ENCODE data around the gene CCDC24.
A peak's percentile ranks its signal among the peaks of the same experiment; 100 is the strongest.

The CCDC24 gene

DNA sequence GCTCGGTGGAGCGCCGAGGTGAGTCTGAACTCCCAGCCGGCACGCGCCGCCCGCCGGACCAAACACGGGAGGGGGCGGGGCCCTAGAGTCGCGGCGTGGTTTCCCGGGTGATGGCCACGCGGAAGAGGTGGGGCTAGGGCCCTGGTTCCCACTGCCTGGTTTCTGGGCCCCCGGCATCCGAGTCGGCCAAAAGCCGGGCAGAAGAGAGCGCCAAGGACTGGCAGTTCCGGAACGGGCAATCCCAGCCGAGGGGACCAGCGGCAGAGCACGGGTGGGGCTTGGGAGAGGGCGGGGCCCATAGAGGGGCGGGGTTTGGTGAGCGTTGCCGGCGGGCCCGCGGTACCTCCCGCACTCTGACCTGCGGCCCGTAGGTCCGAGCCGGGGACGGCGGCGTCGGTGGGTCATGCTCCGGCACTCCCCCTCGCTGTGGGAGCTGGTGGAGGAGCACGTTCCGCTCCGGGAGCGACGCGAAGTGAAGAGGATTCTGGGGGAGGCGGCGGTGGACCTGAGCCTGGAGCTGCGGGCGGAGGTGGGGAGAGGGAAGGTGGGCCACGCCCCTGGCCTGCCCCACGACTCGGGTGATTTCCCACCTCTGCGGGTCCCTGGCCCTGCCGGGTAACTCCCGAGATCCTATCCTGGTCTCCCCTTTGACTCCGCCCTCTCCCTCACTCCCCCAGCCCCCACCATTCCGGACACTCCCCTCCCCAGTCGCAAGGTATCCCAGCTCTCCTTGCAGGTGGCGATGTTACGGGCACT, at the start of gene CCDC24:
TSS of gene CCDC24 (plus strand) at position 124 of the 756 bp plus-strand sequence. CDS start at position 404, 280 bp downstream.
- DNase-seq: peak; percentile 55

DNA sequence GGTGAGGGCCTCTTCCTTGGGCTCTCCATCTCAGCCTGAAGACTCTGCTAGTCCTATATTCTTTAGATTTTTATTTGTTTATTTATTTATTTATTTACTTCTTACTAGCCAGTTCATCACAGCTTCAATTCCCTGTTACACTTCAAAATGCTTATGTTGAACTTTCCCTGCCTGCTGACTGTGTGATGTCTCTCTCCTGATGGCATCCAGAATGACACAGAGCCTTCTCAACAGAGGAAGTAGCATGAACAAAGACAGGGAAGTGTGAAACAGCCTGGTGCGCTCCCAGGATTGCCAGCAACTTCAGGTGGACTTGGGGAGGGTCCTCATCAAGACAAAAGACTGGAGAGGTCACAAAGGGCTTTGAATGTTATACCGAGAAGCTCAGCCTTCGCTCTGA, 49.0 kb upstream of the CCDC24 start:
- DNase-seq: no peak

DNA sequence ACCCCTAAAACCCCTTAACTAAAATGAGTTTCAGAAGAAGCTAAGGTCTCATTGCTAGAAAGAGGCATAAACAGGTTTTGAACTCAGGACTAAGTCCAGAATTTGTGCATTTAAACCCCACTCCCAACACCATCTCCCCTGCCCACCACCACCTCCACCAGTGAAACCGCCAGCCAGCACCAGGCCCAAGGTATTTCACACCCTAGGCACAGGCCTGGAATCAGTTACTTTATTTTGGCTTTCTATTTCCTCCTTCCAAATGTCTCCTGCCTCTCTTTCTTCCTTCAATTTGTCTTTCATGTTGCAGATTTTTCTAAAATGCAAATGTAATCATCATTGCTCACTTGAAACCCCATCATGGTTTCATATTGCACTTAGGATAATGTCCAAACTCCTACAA, 46.5 kb upstream of the CCDC24 start:
- DNase-seq: no peak

DNA sequence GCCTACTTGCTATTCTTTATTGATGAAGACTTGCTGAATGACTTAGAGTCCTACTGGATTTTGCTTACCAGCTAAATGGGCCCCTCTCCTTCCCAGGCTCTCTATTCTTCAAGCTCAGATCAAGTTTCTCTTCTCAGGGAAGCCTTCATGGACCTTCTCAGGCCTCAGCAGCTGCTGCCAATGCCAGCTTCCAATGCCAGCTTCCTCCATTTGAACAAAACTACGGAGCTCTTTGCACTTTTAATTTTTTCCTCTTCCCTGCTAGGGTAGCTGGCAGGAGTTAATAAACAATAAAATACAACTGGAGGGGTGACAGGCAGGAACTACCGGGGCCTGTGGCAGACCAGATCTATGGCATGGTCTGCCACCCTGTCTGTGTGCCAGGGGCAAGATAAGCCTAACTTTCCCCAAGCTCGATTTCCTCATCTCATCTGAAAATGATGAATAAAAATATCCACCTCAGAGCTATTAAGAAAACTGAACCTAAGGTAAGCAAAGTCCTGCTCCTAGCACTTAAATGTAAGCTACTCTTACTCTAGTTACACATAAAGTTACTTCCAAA, 45.6 kb upstream of the CCDC24 start:
- DNase-seq: no peak

DNA sequence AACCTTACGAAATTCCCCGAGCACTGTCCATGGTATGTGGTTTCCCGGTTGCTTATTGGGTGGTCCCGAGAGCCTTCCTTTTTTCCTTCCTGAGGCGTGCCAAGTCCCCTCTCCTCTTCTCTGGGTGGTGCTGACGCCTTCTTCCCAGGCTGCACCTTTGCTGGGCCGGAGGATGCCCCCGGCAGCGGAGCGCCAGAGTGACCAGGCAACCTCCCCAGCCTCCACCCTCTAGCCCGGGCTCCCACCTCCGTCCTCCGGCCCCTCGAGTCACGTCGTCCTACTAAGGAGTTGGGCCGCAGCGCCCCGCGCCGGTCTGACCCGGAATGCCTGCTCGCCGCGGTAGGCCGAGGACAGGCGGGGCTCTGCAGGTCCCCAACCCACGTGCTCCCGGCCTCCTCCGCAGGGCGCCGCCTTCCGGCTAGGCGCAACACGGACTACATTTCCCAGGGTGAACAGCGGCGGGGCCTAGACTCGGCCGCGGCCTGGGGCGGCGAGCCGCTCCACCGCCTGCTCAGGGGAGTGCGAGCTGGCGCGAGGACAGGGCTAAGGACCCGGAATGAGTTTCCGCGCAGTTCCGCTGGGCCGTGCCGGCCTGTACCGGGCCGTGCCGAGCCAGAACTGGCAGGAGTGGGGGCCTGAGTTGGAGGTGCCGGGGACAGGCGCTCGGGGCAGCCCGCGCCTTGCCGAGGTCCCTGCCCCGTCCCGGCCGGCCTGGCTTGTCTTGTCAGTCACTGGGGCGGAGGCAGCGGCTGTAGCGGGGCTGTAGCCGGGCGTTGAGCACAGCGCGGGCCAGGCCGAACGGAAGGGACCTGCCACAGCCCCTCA, 45.0 kb upstream of the CCDC24 start, which contains the start of gene IPO13:
TSS of gene IPO13 (plus strand) at position 715 of the 825 bp plus-strand sequence. CDS start 651 bp downstream, outside the sequence.
- DNase-seq: peak; percentile 93

DNA sequence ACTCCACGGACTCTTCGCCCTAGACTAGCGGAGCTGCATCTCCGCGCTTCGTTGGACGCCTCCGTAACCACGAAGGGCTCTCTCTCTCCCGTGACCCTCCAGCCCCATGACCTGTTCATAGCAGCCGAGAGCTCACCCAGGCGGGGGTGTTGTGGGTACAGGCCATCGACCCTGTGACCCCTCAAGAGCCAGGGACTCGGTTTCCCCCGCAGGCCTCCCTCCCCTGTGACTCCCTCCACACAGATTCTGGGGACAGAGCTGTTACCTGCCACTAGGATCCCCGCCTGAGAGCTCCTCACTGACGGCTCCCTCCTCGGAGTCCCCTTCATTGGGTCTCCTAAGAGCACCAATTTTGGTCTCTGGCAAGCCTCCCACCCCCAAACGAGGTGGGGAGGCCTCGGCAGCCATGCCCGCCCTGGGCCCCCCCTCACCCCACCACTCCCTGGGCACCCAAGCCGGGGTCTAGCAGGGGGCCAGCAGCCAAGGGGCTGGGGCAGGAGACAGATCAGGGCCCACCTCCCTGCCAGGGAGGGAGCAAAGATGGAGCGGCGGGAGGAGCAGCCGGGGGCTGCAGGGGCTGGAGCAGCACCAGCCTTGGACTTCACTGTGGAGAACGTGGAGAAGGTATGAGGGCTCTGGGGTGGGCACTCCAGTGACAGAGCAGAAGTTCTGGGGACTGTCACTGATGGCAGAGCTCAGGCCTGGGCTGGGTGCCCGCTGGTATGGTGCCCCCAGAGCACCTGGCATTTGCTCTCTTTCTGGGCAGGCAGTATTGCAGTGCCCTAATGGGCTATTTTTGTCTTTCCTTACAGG, 44.1 kb upstream of the CCDC24 start:
- DNase-seq: no peak

DNA sequence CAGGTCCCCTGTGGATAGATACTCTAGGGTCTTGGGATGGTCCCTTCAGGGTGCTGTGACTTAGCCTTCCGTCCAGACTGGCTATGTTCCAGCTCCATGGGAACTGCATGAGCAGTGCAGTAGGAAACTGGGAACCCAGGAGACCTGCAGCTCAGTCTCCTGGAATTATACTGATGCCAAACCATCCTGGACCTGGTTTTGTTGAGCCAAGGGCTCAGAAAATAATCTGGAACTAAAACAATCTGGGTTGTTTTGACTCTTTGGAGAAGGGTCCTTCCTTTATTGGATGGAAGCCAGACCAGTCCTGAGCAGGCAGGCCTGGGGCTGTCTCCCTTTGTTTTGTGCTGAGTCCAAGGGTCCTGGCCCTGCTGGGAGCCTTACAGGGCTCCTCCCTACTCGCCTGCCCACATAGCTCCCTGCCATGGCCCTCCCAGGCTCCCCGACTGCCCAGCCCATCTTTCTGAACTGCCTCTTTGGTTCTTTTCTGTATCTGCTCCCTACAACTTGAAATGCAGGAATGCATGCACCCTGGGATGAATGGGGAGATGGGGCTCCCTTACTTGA, 43.4 kb upstream of the CCDC24 start:
- no peak for DNase-seq

DNA sequence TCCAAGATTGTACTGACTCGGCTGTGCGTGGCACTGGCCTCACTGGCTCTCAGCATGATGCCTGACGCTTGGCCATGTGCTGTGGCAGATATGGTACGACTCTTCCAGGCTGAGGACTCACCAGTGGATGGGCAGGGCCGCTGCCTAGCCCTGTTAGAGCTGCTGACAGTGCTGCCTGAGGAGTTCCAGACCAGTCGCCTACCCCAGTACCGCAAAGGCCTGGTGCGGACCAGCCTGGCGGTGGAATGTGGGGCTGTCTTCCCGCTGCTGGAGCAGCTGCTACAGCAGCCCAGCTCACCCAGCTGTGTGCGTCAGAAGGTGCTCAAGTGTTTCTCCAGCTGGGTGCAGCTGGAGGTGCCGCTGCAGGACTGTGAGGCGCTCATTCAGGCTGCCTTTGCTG, 41.7 kb upstream of the CCDC24 start:
- DNase-seq: no peak

DNA sequence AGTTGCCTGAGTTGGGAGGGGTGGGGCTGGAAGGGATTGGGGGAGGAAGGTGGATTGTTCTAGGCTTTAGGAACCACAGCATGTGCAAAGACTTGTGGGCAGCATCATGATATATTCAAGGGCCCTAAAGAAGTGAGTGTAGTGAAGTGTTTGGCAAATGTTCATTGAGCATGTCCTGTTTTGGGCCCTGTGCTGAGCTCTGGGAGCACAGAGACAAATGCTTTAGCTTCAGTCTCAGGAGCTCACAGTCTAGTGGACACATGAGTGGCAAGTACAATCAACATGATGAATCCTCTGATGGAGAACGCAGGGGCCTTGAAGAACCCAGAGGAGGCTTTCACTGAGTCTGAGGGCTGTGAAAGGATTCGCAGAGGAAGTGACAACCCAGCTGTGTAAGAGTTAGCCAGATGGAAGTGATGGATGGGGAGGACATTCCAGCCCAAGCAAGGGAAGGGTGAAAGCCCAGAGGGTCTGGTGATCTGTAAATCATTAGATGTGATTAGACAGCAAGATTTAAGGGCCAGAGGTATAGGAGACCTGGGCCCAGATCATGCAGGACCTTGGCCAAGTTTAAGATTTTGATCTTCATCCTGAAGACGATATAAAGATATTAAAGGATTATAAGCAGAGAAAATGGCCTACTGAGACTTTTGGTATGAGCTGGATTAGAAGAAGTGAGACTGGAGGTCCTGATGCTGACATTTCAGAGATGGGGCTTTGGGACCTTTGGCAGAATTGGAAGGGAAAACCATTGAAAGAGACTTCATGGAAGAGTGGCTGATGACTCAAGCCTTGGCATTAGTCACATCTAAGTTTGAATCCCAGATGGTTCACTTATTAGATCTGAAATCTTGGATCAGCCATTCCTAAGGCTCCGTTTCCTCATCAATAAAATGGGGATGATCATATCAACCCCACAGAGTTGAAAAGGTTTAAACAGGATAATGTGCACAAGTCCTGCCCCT, 40.1 kb upstream of the CCDC24 start:
- no peak for DNase-seq

DNA sequence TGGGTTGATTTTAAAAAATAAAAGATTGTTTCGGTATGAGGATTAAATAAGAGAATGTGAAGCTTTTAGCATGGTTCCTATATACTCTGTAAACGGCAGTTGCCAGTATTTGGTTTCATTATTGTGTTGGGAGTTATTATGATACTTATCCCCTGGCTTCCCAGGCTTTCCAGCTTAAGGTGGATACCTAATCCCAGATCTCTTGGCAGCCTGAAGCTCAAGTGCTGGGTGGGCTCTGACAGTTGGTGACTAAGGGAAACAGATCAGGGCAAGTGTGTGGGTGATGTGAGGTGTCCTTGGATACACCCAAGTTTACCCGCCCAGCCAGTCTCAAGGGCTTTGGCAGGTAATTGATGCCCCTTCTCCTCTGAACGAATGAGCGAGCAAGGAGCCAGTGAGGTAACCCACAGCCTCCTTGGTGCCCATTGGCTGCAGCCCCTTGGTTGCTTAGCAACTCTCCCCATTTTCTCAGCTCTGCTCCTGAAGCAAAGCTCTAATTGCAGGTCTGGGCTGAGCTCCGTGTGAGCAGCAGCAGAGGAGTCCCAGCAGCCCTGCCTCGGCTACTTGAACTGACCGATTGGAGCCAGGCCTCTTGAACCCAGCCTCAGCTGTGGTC, 38.6 kb upstream of the CCDC24 start:
- no peak for DNase-seq

DNA sequence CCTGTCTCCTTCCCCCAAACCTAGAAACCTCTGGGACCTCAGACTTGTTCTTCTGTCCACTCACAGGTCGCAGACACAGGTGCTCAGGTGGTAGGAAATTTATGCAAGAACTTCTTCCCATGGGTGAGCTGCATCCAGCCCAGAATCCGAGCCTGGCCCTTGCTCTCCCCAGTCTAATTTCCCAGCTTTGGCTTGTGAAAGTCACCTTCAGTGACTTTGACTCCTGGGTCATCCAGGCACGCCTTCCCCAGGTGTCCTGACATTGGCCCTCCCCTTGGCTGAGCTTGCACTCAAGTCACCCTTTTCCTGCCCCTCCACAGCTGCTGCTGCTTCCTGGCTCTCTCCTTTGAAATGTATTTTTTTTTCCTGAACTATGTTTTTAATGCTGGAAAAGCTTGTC, 38.0 kb upstream of the CCDC24 start:
- no peak for DNase-seq

DNA sequence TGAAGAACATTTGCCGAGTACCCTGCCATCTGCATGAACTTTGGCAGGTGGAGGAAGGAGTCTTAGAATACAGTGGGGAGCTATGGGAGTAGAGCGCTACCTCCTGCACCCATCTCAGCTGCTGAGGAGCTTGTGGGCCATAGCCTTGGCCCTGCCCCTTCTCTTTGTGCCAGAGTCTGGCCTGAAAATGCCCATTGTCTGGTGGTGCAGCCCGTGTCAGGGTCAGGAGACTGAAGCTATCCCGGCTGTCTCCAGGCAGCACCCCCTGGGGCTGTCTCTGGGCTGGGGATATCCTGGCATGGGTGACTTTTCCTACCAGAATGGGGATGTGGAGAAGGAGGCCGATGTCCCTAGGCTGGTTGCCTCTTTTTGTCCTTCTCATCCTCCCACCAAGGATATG, 37.4 kb upstream of the CCDC24 start:
- DNase-seq: no peak

DNA sequence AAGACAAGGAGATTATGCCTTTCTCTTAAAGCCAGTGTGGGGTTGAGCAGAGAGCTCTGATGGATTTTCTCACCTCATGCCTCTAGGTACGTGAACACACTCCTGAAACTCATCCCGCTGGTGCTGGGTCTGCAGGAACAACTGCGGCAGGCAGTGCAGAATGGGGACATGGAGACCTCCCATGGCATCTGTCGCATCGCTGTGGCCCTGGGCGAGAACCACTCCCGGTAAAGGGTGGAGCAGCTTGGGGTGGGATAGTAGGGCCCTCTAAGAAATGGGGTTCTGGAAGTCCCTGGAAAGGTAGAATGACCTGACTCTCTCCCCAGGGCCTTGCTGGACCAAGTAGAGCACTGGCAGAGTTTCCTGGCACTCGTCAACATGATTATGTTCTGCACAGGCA, 35.2 kb upstream of the CCDC24 start:
- DNase-seq: no peak

DNA sequence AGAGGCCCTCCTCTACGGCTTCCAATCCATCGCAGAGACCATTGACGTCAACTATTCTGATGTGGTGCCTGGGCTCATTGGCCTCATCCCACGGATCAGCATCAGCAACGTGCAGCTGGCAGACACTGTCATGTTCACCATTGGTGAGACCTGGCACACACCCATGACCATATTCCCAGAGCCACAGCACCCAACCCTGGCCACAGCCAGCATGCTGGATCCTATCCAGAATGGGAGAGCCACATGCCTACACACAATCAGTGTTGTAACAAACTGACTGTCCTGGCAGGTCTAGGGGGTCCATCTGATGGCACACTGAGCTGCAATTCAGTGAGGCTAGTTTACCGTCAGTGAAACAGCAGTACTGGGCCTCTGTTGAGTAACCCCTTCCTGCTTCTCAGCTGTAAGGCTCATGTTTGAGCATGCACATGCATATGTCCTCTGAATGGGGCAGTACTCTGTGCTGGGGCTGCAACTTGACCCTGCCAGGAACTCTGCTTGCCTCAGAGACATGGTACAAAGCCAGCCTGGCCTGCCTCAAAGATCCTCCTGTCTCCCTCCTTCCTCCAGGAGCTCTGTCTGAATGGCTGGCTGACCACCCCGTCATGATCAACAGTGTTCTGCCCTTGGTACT, 33.9 kb upstream of the CCDC24 start:
- no peak for DNase-seq

DNA sequence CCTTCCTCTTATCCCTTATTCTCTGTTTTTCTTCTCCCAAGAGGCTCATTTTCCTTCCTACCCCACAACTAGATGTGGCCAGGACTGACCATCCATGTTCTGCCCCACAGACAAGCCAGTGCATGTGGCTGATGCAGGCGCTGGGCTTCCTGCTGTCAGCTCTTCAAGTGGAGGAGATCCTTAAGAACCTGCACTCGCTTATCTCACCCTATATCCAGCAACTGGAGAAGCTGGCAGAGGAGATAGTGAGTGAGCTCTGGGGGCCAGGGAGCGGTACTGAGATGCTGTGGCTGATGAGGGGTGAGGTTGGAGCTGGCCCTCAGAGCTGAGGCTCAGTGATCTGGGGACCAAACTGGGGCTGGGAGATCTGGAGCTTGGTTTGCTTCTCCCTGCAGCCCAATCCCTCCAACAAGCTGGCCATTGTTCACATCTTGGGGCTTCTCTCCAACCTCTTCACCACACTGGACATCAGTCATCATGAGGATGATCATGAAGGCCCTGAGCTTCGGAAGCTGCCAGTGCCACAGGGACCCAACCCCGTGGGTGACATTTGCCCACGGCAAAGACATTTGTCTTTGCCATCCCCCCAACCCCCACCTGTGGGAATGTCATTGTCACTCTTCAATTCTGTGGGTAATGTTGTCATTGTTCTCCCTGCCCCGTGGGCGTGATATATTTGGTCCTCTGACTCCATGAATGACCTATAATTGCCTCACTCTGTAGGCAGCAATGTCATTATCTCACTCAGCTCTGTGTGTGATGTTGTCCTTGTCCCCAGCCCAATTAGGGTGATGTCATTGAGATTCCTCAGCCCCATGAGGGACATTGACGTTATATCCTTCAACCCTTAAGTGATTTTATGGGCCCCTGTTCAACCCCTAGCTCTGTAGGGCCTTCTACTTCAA, 32.8 kb upstream of the CCDC24 start:
- DNase-seq: no peak

DNA sequence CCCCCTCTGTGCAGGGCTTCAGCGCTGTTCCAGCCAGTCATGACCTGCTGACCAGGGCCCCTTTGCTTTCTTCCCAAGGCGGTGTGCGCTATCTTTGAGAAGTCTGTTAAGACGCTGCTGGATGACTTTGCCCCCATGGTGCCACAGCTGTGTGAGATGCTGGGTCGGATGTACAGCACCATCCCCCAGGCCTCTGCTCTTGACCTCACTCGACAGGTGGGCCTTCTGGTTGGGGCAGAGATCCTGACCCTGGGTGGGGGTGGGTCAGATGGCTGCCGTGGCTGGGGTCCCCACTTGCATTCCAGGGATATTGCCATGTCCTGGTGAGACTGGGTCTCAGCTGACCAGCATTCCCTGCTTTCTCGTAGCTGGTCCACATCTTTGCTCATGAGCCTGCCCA, 30.6 kb upstream of the CCDC24 start:
- DNase-seq: no peak

DNA sequence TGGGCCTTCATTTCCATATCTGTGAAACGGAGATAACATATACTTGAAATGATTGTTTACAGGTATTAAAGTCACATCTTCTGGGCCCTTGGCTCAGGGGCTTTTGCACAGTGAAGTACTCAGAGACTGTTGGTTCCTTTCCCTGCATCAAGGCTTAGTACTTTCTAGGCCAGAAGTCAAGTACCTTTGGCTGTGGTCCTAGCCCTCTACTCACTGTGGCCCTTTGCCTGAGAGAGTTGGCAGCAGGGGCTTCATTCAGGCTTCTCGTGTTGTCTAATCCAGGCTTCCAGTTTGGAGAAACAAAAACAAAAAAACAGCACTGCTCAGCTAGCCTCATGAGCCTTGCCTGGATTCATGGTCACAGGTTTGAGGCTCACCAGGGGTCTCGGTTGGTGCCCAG, 29.7 kb upstream of the CCDC24 start:
- no peak for DNase-seq

DNA sequence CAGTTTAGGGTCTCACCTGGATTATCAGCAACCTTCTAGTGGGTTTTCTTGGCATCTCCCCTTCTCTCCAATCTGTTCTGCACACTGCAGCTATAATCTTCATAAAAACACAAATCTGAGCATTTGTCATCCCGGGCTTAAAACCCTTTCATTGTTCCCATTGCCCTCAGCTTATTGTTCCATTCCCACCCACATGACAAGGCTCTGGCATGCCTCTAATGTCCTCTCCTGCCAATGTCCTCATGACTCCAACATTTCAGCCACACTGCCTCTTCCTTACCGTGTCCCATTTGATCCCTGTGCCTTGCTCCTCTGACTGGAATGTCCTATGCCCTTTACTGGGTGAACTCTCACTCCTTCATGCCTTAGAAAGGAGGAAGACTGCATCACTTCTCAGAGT, 29.1 kb upstream of the CCDC24 start:
- DNase-seq: no peak

DNA sequence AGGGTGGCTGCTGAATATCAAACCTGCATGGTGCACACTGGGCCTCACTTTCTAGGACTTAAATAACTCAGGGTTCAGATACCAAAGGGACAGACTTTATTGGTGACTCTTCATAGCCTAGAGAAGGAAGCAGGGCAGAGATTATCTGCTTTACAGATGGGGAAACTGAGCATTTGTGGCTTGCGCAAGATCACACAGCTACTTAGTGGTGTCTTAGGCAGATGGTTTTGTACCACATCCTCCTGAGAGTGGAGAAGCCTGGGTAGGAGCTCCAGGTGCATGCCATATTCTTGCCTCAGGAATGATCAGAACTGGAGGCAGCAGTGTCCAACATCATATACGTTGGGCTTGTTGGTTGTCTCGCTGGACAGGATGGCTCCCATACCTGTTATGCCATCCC, 28.4 kb upstream of the CCDC24 start:
- no peak for DNase-seq

Measured in GDM1 (cell line).